ENCODE data around the gene MYO1H.

Gene MYO1H

DNA sequence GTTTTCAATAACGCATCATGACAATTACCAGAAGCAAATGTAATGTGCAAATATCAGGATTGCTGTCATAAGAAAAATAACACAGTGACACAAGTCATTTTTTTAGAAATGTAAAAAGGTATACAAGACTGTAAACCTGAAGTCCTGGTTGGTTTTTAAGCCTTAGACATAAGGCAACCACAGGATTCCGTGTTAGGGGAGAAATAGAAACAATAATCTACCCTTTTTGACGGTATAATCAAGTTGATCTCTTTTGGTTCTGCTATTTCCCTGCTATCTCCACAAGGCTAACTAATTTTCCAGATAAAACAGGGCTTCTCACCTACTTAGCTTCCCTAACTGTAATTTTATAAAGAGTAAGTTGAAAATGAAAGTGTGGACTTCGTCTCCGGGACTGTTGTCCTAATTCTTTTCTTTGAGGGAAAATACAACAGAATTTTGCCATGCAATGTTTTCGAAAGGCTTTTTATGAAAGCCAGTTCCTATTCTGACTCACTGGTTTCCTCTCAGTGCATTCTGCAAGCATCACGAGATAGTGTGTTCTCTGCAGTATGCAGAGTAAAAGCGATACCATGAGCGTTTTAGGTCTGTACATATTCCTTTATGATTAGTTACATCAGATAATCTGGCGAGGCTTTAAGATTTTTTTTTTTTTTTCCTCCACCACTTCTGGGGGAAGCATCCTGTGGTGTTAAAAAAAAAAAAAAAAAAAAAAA, 10.6 kb downstream of the MYO1H start:
- Mint-ChIP-seq H3K4me3 (peak overlapping the region; percentile 36), H3K27me3 (peaks cover 33% of the 10 kb centered on the region), H3K4me1 (peaks cover 5% of the 10 kb centered on the region), H3K36me3 (ENCODE audit: insufficient read depth) (no peaks in the 10 kb centered on the region), H3K9me3 (no peaks in the 10 kb centered on the region), H3K27ac (ENCODE audit: low read depth) (no peak overlapping the region)
- no peak for DNase-seq (ENCODE audit: low spot score in 2 of 2)
- no peak for ATAC-seq (replicated peaks; ENCODE audit: extremely low read depth, poor library complexity, severe bottlenecking)

DNA sequence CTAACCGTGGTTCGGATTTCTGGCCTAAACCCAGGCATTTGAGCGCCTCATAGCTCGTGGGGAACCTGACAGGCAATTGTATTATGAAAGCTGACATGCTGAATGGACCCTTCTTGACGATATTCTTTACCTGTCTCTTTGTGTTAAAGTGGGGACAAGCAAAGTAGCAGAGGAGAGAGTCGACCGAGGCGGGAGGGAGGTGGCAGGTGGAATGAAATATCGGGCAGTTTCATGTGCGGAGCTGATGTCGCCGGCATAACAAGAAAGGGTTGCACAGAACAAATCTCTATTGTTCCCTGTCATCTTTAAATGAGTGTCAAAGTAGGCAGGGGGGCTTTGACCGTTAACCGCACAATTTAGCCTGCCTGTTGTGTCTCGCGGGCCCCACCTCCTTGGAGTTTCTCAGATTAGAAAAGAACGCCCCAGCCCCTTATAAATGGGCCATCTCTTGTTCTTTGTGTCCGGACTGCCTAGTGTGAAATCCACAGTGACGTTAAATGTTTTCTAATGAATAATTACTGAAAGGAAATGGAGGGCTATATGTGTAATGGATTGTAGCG, 11.5 kb downstream of the MYO1H start:
- Mint-ChIP-seq H3K27ac (ENCODE audit: low read depth) (no peak overlapping the region), H3K27me3 (peaks cover 33% of the 10 kb centered on the region)

DNA sequence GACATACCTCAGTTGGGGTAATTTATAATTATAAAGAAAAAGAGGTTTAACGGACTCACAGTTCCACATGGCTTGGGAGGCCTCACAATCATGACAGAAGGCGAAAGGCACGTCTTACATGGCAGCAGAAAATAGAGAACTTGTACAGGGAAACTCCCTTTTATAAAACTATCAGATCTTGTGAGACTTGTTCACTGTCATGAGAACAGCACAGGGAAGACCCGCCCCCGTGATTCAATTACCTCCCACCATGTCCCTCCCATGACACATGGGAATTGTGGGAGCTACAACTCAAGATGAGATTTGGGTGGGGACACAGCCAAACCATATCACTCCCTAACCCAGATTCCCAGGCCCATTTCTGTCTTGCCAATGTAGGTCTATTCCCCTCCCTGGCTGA, 22.1 kb downstream of the MYO1H start:
- no peaks in the 10 kb centered on the region for H3K4me1 Mint-ChIP-seq
- no peak overlapping the region for H3K27ac Mint-ChIP-seq (ENCODE audit: low read depth)
- no peak for DNase-seq (ENCODE audit: low spot score in 2 of 2)
- H3K36me3 Mint-ChIP-seq (ENCODE audit: insufficient read depth): no peaks in the 10 kb centered on the region
- H3K9me3 Mint-ChIP-seq: no peaks in the 10 kb centered on the region
- no peak for ATAC-seq (replicated peaks; ENCODE audit: extremely low read depth, poor library complexity, severe bottlenecking)
- H3K27me3 Mint-ChIP-seq: peaks cover 38% of the 10 kb centered on the region
- no peak overlapping the region for H3K4me3 Mint-ChIP-seq

More for the DNA sequence above, 11.5 kb downstream of the MYO1H start:
- ATAC-seq (replicated peaks; ENCODE audit: extremely low read depth, poor library complexity, severe bottlenecking): no peak
- Mint-ChIP-seq H3K4me3 (no peak overlapping the region), H3K36me3 (ENCODE audit: insufficient read depth) (no peaks in the 10 kb centered on the region), H3K9me3 (no peaks in the 10 kb centered on the region), H3K4me1 (peaks cover 5% of the 10 kb centered on the region)
- no peak for DNase-seq (ENCODE audit: low spot score in 2 of 2)

DNA sequence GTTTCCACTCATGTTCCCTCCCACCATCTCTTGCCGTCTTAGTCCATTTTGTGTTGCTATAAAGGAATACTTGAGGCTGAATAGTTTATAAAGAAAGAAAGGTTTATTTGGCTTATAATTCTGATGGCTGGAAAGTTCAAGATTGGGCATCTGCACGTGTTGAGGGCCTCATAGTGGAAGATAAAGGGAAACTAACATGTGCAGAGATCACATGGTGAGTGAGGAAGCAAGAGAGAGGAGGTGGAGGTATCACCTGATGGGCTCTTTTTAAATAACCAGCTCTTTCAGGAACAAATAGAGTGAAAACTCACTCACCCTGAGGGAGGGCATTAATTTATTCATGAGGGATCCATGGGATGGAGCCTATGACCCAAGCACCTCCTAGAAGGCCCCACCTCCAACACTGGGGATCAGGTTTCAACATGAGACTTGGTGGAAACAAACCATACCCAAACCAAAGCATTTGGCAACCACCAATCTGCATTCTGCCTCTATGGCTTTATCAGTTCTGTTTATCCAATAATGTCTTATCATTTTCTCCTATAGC, 29.5 kb downstream of the MYO1H start:
- Mint-ChIP-seq H3K9me3 (no peaks in the 10 kb centered on the region), H3K4me1 (no peaks in the 10 kb centered on the region), H3K27ac (ENCODE audit: low read depth) (no peak overlapping the region), H3K4me3 (no peak overlapping the region), H3K27me3 (peaks cover 20% of the 10 kb centered on the region), H3K36me3 (ENCODE audit: insufficient read depth) (no peaks in the 10 kb centered on the region)
- no peak for DNase-seq (ENCODE audit: low spot score in 2 of 2)
- ATAC-seq (replicated peaks; ENCODE audit: extremely low read depth, poor library complexity, severe bottlenecking): no peak

DNA sequence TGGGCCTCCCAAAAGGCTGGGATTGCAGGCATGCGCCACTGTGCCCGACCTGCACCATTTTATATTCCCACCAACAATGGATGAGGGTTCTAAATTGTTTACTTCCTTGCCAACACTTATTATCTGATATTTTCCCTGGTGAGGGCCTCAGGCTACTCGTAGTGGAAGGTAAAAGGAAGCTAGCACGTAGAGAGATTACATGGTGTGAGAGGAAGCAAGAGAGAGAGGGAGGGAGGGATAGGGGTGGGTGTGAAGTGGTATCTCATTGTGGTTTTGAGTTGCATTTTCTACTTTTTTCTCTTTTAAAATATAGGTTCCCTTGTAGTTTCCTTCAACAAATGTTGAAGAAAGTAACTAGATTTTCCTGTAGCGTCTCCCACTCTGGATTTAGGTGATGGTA, 30.9 kb downstream of the MYO1H start:
- no peaks in the 10 kb centered on the region for H3K4me1 Mint-ChIP-seq
- H3K36me3 Mint-ChIP-seq (ENCODE audit: insufficient read depth): no peaks in the 10 kb centered on the region
- no peak for DNase-seq (ENCODE audit: low spot score in 2 of 2)
- ATAC-seq (replicated peaks; ENCODE audit: extremely low read depth, poor library complexity, severe bottlenecking): peak; percentile 54
- H3K27ac Mint-ChIP-seq (ENCODE audit: low read depth): no peak overlapping the region
- no peak overlapping the region for H3K4me3 Mint-ChIP-seq
- H3K27me3 Mint-ChIP-seq: peaks cover 23% of the 10 kb centered on the region
- H3K9me3 Mint-ChIP-seq: no peaks in the 10 kb centered on the region

DNA sequence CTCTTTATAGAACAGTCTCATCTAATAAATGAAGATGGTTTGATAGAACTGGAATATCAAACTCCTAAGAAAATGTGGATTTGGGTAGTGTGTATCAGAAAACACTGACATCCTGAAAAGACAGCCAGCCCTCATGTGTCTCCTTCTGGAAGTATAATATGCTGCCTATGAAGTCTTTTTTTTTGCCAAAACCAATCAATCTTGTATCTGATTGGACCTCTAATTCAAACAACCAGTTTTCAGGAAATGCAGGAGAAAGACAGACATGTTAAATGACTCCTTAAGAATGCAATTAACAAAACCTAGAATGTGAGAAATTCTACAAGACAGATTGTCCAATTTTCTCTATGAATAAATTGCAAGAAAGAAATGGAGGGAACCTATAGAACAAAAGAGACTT, 34.3 kb downstream of the MYO1H start:
- no peaks in the 10 kb centered on the region for H3K9me3 Mint-ChIP-seq
- no peaks in the 10 kb centered on the region for H3K36me3 Mint-ChIP-seq (ENCODE audit: insufficient read depth)
- H3K4me3 Mint-ChIP-seq: no peak overlapping the region
- ATAC-seq (replicated peaks; ENCODE audit: extremely low read depth, poor library complexity, severe bottlenecking): no peak
- H3K27ac Mint-ChIP-seq (ENCODE audit: low read depth): no peak overlapping the region
- DNase-seq (ENCODE audit: low spot score in 2 of 2): no peak
- H3K4me1 Mint-ChIP-seq: no peaks in the 10 kb centered on the region
- peaks cover 41% of the 10 kb centered on the region for H3K27me3 Mint-ChIP-seq

DNA sequence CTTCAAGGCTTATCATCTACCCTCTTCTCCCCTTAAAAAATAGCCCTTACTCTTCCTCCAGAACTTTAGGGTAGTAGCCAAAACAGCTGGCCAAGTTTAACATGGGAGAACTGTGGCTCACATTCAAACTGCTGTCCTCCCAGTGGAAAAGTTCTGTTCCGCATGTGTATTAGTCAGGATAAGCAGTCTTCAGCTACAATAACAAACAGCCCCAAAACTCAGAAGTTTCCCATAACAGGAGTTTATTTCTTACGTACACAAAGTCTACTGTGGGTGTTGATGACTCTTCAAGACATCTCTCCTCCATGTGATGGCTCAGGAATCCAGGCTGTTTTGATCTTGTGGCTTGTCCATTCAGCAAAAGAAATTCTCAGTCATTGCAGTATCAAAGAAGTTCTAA, 35.5 kb downstream of the MYO1H start:
- Mint-ChIP-seq H3K4me3 (no peak overlapping the region), H3K4me1 (no peaks in the 10 kb centered on the region), H3K9me3 (peaks cover 5% of the 10 kb centered on the region), H3K27me3 (peaks cover 50% of the 10 kb centered on the region), H3K27ac (ENCODE audit: low read depth) (no peak overlapping the region), H3K36me3 (ENCODE audit: insufficient read depth) (no peaks in the 10 kb centered on the region)
- ATAC-seq (replicated peaks; ENCODE audit: extremely low read depth, poor library complexity, severe bottlenecking) (no peak), DNase-seq (ENCODE audit: low spot score in 2 of 2) (no peak)

DNA sequence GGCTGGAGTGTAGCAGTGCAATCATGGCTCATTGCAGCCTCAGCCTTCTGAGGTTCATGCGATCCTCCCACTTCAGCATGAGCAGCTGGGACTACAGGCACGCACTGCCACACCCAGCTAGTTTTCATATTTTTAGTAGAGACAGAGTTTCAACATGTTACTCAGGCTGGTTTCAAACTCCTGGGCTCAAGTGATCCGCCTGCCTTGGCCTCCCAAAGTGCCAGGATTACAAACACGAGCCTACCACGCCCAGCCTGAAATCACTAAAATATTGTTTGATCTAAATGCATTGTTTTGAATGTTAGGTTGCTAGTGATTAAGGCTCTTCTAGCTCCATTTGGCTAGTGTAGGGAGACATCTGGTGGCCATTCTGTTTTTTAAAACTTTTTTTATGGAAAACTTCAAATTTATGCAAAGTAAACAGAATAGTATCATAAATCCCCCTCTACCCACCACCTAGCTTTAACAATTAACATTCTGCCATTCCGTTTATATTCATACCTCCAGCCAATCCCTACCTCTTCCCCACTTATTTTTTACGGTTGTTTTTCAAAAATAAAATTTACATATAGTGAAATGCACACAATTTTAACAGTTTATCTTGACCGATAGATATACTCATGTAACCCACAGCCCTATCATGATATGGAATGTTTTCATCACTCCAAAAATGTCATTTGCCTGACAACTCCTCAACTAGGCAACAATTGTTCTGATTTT, 37.8 kb downstream of the MYO1H start:
- ATAC-seq (replicated peaks; ENCODE audit: extremely low read depth, poor library complexity, severe bottlenecking) (no peak), DNase-seq (ENCODE audit: low spot score in 2 of 2) (no peak)
- no peak overlapping the region for H3K27ac Mint-ChIP-seq (ENCODE audit: low read depth)
- H3K4me3 Mint-ChIP-seq: no peak overlapping the region
- H3K4me1 Mint-ChIP-seq: no peaks in the 10 kb centered on the region
- H3K27me3 Mint-ChIP-seq: peaks cover 50% of the 10 kb centered on the region
- peaks cover 5% of the 10 kb centered on the region for H3K9me3 Mint-ChIP-seq
- H3K36me3 Mint-ChIP-seq (ENCODE audit: insufficient read depth): no peaks in the 10 kb centered on the region

DNA sequence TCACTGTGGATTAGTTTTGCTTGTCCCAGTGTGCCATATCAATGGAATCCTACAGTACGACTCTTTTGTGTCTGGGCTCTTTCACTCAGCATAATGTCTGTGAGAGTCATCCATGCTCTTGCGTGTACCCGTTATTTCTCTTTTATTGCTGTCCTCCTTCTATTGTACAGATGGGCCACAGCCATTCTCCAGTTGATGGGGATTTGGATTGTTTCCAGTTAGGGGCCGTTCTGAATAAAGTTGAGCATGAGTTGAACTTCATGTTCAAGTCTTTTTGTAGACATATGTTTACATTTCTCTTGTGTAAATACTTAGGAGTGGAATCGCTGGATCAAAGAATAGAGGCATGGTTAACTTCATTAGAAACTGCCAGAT, 38.3 kb downstream of the MYO1H start:
- Mint-ChIP-seq H3K4me3 (no peak overlapping the region), H3K27me3 (peaks cover 53% of the 10 kb centered on the region), H3K36me3 (ENCODE audit: insufficient read depth) (no peaks in the 10 kb centered on the region), H3K9me3 (peaks cover 5% of the 10 kb centered on the region), H3K4me1 (no peaks in the 10 kb centered on the region), H3K27ac (ENCODE audit: low read depth) (no peak overlapping the region)
- ATAC-seq (replicated peaks; ENCODE audit: extremely low read depth, poor library complexity, severe bottlenecking): no peak
- DNase-seq (ENCODE audit: low spot score in 2 of 2): no peak

DNA sequence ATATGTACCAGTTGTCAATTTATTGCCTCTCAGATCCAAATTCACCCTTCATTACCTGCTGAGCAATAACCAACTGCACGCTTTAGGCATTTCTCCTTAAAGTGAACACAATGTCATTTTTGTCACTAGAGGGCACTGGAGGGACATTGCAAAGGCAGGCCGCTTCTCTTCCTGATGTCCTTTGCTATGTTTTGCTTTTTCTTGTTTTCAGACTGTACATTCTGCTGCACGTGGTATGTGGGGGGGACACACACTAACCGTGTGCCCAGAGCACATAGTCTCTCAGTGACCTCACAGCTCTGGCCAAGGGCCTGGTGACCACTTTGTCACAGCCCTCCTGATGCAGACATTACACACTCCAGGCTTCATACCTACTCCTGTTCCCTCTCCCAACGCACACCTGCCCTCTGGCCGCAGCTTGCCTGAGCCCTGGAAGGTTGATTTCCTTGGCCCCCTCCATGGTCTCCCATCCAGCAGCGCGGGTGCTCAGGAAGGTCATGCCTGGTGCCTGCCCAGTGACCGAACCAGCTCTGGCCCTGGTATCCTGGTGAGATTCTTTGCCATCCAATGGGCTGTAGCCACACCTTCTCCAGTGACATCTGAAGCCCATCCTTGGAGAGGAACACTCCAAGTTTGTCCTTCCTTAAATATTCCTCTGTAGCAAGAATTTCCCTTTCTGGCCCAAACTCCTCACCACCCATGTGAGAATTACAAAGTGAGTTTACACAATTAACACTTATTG, 39.9 kb downstream of the MYO1H start:
- no peak overlapping the region for H3K27ac Mint-ChIP-seq (ENCODE audit: low read depth)
- no peaks in the 10 kb centered on the region for H3K4me1 Mint-ChIP-seq
- peaks cover 5% of the 10 kb centered on the region for H3K9me3 Mint-ChIP-seq
- H3K4me3 Mint-ChIP-seq: no peak overlapping the region
- ATAC-seq (replicated peaks; ENCODE audit: extremely low read depth, poor library complexity, severe bottlenecking) (no peak), DNase-seq (ENCODE audit: low spot score in 2 of 2) (no peak)
- H3K36me3 Mint-ChIP-seq (ENCODE audit: insufficient read depth): no peaks in the 10 kb centered on the region
- peaks cover 69% of the 10 kb centered on the region for H3K27me3 Mint-ChIP-seq

DNA sequence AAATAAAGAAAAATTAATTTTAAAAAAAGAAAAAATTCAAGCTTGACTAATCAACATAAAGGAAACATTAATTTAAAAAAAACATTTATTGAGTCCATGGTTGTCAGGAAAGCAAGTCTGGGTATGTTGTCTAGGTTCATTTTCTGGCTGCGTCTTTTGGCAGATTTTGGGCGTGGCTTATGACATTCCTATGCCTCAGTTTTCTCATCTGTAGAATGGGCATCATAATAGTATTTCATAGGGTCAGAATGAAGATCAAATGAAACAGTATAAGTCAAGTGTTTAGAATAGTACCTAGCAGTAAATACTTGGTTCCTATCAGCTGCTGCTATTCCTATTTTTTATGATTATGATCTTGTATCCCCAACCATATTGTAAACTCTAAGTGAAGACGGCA, 40.5 kb downstream of the MYO1H start:
- H3K9me3 Mint-ChIP-seq: peaks cover 5% of the 10 kb centered on the region
- H3K36me3 Mint-ChIP-seq (ENCODE audit: insufficient read depth): no peaks in the 10 kb centered on the region
- no peak overlapping the region for H3K4me3 Mint-ChIP-seq
- H3K4me1 Mint-ChIP-seq: no peaks in the 10 kb centered on the region
- peaks cover 70% of the 10 kb centered on the region for H3K27me3 Mint-ChIP-seq
- DNase-seq (ENCODE audit: low spot score in 2 of 2): no peak
- ATAC-seq (replicated peaks; ENCODE audit: extremely low read depth, poor library complexity, severe bottlenecking): no peak
- H3K27ac Mint-ChIP-seq (ENCODE audit: low read depth): no peak overlapping the region

DNA sequence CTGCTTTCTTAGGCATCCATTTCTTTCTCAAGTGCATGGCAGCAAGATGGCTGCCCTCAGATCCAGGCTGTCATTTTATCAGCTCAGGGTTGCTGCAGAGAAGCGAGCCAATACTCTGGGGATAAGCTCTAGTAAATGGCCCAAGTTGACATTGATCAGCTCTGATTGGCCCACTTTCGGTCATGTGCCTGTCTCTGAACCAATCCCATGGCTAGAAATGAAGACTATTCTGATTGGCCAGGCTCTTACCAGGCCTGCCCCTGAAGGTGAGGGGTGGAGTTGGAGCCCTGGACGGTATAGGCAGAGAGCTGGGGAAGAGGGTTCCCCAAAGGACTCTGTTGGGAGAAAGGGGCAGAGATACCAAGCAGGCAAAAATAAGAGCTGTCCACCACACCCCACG, 41.4 kb downstream of the MYO1H start:
- H3K4me3 Mint-ChIP-seq: no peak overlapping the region

More for the DNA sequence above, 41.4 kb downstream of the MYO1H start:
- no peak for DNase-seq (ENCODE audit: low spot score in 2 of 2)
- ATAC-seq (replicated peaks; ENCODE audit: extremely low read depth, poor library complexity, severe bottlenecking): no peak
- Mint-ChIP-seq H3K27ac (ENCODE audit: low read depth) (no peak overlapping the region), H3K27me3 (peaks cover 70% of the 10 kb centered on the region), H3K9me3 (peaks cover 5% of the 10 kb centered on the region), H3K36me3 (ENCODE audit: insufficient read depth) (no peaks in the 10 kb centered on the region), H3K4me1 (no peaks in the 10 kb centered on the region)
